Measurements from ENCODE around the gene ZNRF1.

GRCh38 chr16:75116911-75117245, 118.1 kb downstream of the ZNRF1 start:
- no peak for TF ChIP-seq TCF4 (CRISPR knock-in tag; IDR thresholded peaks at IDR 0.05; ENCODE audit: borderline replicate concordance)
- TF ChIP-seq CSRNP3 (CRISPR knock-in tag; IDR thresholded peaks at IDR 0.05) = no peak

All from SK-N-SH treated with all-trans-retinoic acid at 6 μM for 48 hours (cell line).